Liver (tissue), 9 donors: ENCODE data around the gene VAV3. TPM values are rescaled to one million over a fixed set of nuclear protein-coding genes. Genes with fewer than 3 reads are reported as not detected.

ENCODE experiments used
- DNase-seq: peaks from one replicate; pipeline ENCODE4 v3.0.0-alpha.2; 2017; ENCODE audit warnings: low spot score
- H3K27ac ChIP-seq, 2 donors: one replicate each; pipeline ENCODE4 v1.7.0; 2013; ENCODE audit warnings: inconsistent platforms in 2 of 2, low read length in 2 of 2, control low read depth in 1 of 2, low read depth in 1 of 2, mild to moderate bottlenecking in 1 of 2
- H3K27me3 ChIP-seq, 4 donors: one replicate each; pipeline versions ENCODE4 v1.6.1 to v1.7.0; 2013; ENCODE audit warnings: low read length in 3 of 4, inconsistent platforms in 1 of 4, mild to moderate bottlenecking in 1 of 4, moderate library complexity in 1 of 4; ENCODE audit not compliant: control insufficient read depth in 4 of 4, insufficient read depth in 4 of 4
- H3K36me3 ChIP-seq, 4 donors: one replicate each; pipeline versions ENCODE4 v1.6.1 to v1.7.0; 2013; ENCODE audit warnings: low read length in 3 of 4, mild to moderate bottlenecking in 3 of 4, low read depth in 1 of 4, moderate library complexity in 1 of 4; ENCODE audit not compliant: control insufficient read depth in 4 of 4, insufficient read depth in 3 of 4
- H3K4me1 ChIP-seq, 4 donors: one replicate each; pipeline versions ENCODE4 v1.6.1 to v1.7.0; 2013; ENCODE audit warnings: low read length in 3 of 4, mild to moderate bottlenecking in 3 of 4, moderate library complexity in 1 of 4; ENCODE audit not compliant: control insufficient read depth in 4 of 4, insufficient read depth in 4 of 4
- H3K4me3 ChIP-seq, 3 donors: one replicate each; pipeline versions ENCODE4 v1.6.1 to v1.7.0; 2013; ENCODE audit warnings: low read length in 3 of 3, control low read depth in 1 of 3, low read depth in 1 of 3, mild to moderate bottlenecking in 1 of 3
- H3K9ac ChIP-seq, 2 donors: one replicate each; pipeline ENCODE4 v1.7.0; 2013; ENCODE audit warnings: low read length in 2 of 2, mild to moderate bottlenecking in 2 of 2, moderate library complexity in 2 of 2, control low read depth in 1 of 2, low read depth in 1 of 2
- H3K9me3 ChIP-seq, 4 donors: one replicate each; pipeline versions ENCODE4 v1.6.1 to v1.7.0; 2013; ENCODE audit warnings: low read length in 3 of 4; ENCODE audit not compliant: control insufficient read depth in 4 of 4
- ATF3 ChIP-seq: IDR thresholded peaks from 2 replicates; pipeline ENCODE4 v1.6.1; 2016; ENCODE audit warnings: antibody characterized with exemption
- EGR1 ChIP-seq, 2 donors: IDR thresholded peaks; 2 replicates each; pipeline ENCODE4 v1.6.1; 2016 to 2018; ENCODE audit warnings: antibody characterized with exemption in 2 of 2, low read depth in 2 of 2
- FOXA1 ChIP-seq: IDR thresholded peaks from 2 replicates; pipeline ENCODE4 v1.6.1; 2016; ENCODE audit warnings: antibody characterized with exemption
- FOXA2 ChIP-seq: IDR thresholded peaks from 2 replicates; pipeline ENCODE4 v1.6.1; 2016; ENCODE audit warnings: antibody characterized with exemption
- GABPA ChIP-seq, 2 donors: IDR thresholded peaks in 1 of 2; conservative IDR thresholded peaks in 1 of 2; 2 replicates each; pipeline ENCODE4 v1.6.1; 2016; ENCODE audit warnings: antibody characterized with exemption in 2 of 2, mild to moderate bottlenecking in 1 of 2, moderate library complexity in 1 of 2
- HNF4A ChIP-seq, 2 donors: conservative IDR thresholded peaks; 2 replicates each; pipeline ENCODE4 v1.6.1; 2016; ENCODE audit warnings: antibody characterized with exemption in 2 of 2, mild to moderate bottlenecking in 2 of 2
- HNF4G ChIP-seq: IDR thresholded peaks from 2 replicates; pipeline ENCODE4 v1.6.1; 2016; ENCODE audit warnings: antibody characterized with exemption
- JUND ChIP-seq, 2 donors: IDR thresholded peaks; 2 replicates each; pipeline ENCODE4 v1.6.1; 2016; ENCODE audit warnings: antibody characterized with exemption in 2 of 2
- NR2F2 ChIP-seq: IDR thresholded peaks from 2 replicates; pipeline ENCODE4 v1.6.1; 2016; ENCODE audit warnings: antibody characterized with exemption
- RAD21 ChIP-seq, 2 donors: IDR thresholded peaks; 2 replicates each; pipeline ENCODE4 v1.6.1; 2016; ENCODE audit warnings: antibody characterized with exemption in 2 of 2, mild to moderate bottlenecking in 2 of 2
- REST ChIP-seq: IDR thresholded peaks from 2 replicates; pipeline ENCODE4 v1.6.1; 2016; ENCODE audit warnings: antibody characterized with exemption, mild to moderate bottlenecking
- RXRA ChIP-seq, 2 donors: IDR thresholded peaks; 2 replicates each; pipeline ENCODE4 v1.6.1; 2017 to 2018; ENCODE audit warnings: antibody characterized with exemption in 2 of 2, mild to moderate bottlenecking in 1 of 2
- SP1 ChIP-seq: IDR thresholded peaks from 2 replicates; pipeline ENCODE4 v1.6.1; 2018; ENCODE audit warnings: antibody characterized with exemption, mild to moderate bottlenecking
- TAF1 ChIP-seq: conservative IDR thresholded peaks from 2 replicates; pipeline ENCODE4 v1.6.1; 2016; ENCODE audit warnings: antibody characterized with exemption, mild to moderate bottlenecking
- YY1 ChIP-seq: IDR thresholded peaks from 2 replicates; pipeline ENCODE4 v1.6.1; 2016; ENCODE audit warnings: antibody characterized with exemption, mild to moderate bottlenecking
- ZBTB33 ChIP-seq: IDR thresholded peaks from 2 replicates; pipeline ENCODE4 v1.6.1; 2016; ENCODE audit warnings: antibody characterized with exemption
- WGBS: extraction: QIAGEN DNeasy Blood & Tissue Kit; methylation state at CpG from one replicate; pipeline ENCODE4 v1.1.7; 2013; 5-methylcytosine and 5-hydroxymethylcytosine counted together
- polyA plus RNA-seq, 2 donors: library from polyadenylated mRNA; stranded (reverse) in 1 of 2; unstranded in 1 of 2; fragments of 200-250 nt in 1 of 2; fragments of >200 nt in 1 of 2; fragmentation: Nextera tagmentation in 1 of 2; extraction: Ambion mirVana in 1 of 2; gene quantifications; one replicate each; pipeline versions ENCODE4 v1.2.1 to v1.2.3, GENCODE V29; 2013 to 2015
- total RNA-seq, 2 donors: library from RNA; depleted of rRNA; stranded (reverse); fragments of >200 nt; gene quantifications; one replicate each; pipeline ENCODE4 v1.2.3, GENCODE V29; 2014
- TF ChIP-seq, protein P1 (sequence below): fragments of 150-350 bp; IDR thresholded peaks from 2 replicates; pipeline ENCODE4 v1.5.1; 2017; ENCODE audit warnings: improper control_type of control experiment, low read depth, low read length; ENCODE audit not compliant: missing input control
- TF ChIP-seq, protein P2 (sequence below): IDR thresholded peaks from 2 replicates; pipeline ENCODE4 v1.6.1; 2016; ENCODE audit warnings: antibody characterized with exemption
- donor health status: healthy.
- donor health status: healthy.
- donor health status: healthy.
- donor health status: healthy.
- donor health status: healthy.

Gene VAV3
- total and polyA plus RNA-seq, 4 donors: 0.46 to 4.8 (median 2.7) TPM

DNA sequence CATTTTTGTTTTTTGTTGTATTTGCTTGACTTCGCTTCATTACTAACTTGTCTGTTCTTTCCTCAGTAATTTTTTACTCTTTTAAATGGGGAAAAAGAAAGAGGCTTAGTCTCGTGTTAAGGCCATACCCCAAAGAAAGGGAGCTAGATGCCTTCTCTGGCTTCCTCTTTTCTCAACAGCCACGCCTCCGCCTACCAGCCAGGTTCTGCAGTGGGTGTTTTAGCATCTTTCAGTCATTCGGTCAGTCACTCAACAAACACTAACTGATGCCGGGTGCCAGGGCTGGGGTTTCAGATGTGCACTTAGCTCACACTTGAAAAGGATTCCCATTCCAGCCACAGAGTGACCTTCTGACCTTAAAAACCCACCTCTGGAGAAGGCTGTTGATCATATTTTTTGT is 46.3 kb upstream of the VAV3 start (continued):
- TF ChIP-seq REST: no peak
- no peak for TF ChIP-seq SP1
- TF ChIP-seq TAF1: no peak
- TF ChIP-seq FOXA2: no peak

- no peak for DNase-seq
- 69% methylated on average over 4 of the region's 4 CpGs for WGBS
These were observed 45.6 kb upstream of the VAV3 start for GRCh38 chr1:108010581-108010980.

More at GRCh38 chr1:108010581-108010980, 45.6 kb upstream of the VAV3 start:
- H3K36me3 ChIP-seq: no peaks in the 10 kb centered on the region
- no peaks in the 10 kb centered on the region for H3K4me1 ChIP-seq
- H3K4me3 ChIP-seq: no peak overlapping the region
- TF ChIP-seq ATF3 (no peak), ZBTB33 (no peak), HNF4A (conservative IDR thresholded peaks at IDR 0.05) (no peak), REST (no peak), GABPA (IDR thresholded peaks at IDR 0.05 in 1 of 2, conservative IDR thresholded peaks at IDR 0.05 in 1 of 2) (no peak), FOXA1 (no peak), RAD21 (IDR thresholded peaks at IDR 0.05) (no peak), JUND (IDR thresholded peaks at IDR 0.05) (no peak), FOXA2 (no peak), RXRA (IDR thresholded peaks at IDR 0.05) (no peak), YY1 (no peak), EGR1 (IDR thresholded peaks at IDR 0.05; ENCODE audit: low read depth in 2 of 2) (no peak), TAF1 (no peak), NR2F2 (no peak), HNF4G (no peak), SP1 (no peak)
- TF ChIP-seq, protein P1, sequence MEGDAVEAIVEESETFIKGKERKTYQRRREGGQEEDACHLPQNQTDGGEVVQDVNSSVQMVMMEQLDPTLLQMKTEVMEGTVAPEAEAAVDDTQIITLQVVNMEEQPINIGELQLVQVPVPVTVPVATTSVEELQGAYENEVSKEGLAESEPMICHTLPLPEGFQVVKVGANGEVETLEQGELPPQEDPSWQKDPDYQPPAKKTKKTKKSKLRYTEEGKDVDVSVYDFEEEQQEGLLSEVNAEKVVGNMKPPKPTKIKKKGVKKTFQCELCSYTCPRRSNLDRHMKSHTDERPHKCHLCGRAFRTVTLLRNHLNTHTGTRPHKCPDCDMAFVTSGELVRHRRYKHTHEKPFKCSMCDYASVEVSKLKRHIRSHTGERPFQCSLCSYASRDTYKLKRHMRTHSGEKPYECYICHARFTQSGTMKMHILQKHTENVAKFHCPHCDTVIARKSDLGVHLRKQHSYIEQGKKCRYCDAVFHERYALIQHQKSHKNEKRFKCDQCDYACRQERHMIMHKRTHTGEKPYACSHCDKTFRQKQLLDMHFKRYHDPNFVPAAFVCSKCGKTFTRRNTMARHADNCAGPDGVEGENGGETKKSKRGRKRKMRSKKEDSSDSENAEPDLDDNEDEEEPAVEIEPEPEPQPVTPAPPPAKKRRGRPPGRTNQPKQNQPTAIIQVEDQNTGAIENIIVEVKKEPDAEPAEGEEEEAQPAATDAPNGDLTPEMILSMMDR: no peak
- TF ChIP-seq, protein P2, sequence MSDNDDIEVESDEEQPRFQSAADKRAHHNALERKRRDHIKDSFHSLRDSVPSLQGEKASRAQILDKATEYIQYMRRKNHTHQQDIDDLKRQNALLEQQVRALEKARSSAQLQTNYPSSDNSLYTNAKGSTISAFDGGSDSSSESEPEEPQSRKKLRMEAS: no peak
- no peak overlapping the region for H3K27ac ChIP-seq
- H3K9me3 ChIP-seq: no peaks in the 10 kb centered on the region
- no peaks in the 10 kb centered on the region for H3K27me3 ChIP-seq
- H3K9ac ChIP-seq: no peak overlapping the region
